ENCODE measurements around the gene TMEM164.

Gene TMEM164

GRCh38 chrX:110003167-110004156 lies 548 bp downstream of the TMEM164 start:
- no peak for DNase-seq (ENCODE audit: low read depth, low spot score)

GRCh38 chrX:110004215-110004614 lies 1.3 kb downstream of the TMEM164 start:
- DNase-seq (ENCODE audit: low read depth, low spot score), result no peak

- no peak for DNase-seq (ENCODE audit: low read depth, low spot score)
Observed at GRCh38 chrX:110004731-110005369, 1.9 kb downstream of the TMEM164 start.

- DNase-seq (ENCODE audit: low read depth, low spot score), result no peak
Observed at GRCh38 chrX:110006161-110006560, 3.2 kb downstream of the TMEM164 start.

- no peak for DNase-seq (ENCODE audit: low read depth, low spot score)
Observed at GRCh38 chrX:110006821-110007375, 4.0 kb downstream of the TMEM164 start.

GRCh38 chrX:110008011-110008635 lies 5.2 kb downstream of the TMEM164 start:
- no peak for DNase-seq (ENCODE audit: low read depth, low spot score)

GRCh38 chrX:110012818-110013485 lies 10.0 kb downstream of the TMEM164 start:
- no peak for DNase-seq (ENCODE audit: low read depth, low spot score)

GRCh38 chrX:110013968-110014367 lies 11.1 kb downstream of the TMEM164 start:
- DNase-seq (ENCODE audit: low read depth, low spot score), result no peak

GRCh38 chrX:110015032-110015431 lies 12.1 kb downstream of the TMEM164 start:
- no peak for DNase-seq (ENCODE audit: low read depth, low spot score)

GRCh38 chrX:110015915-110016314 lies 13.0 kb downstream of the TMEM164 start:
- DNase-seq (ENCODE audit: low read depth, low spot score), result no peak

- no peak for DNase-seq (ENCODE audit: low read depth, low spot score)
Observed at GRCh38 chrX:110020536-110020935, 17.6 kb downstream of the TMEM164 start.

GRCh38 chrX:110021258-110022022 lies 18.5 kb downstream of the TMEM164 start:
- no peak for DNase-seq (ENCODE audit: low read depth, low spot score)

- DNase-seq (ENCODE audit: low read depth, low spot score), result no peak
Observed at GRCh38 chrX:110022599-110023448, 19.9 kb downstream of the TMEM164 start.

GRCh38 chrX:110025395-110025794 lies 22.5 kb downstream of the TMEM164 start:
- DNase-seq (ENCODE audit: low read depth, low spot score), result no peak

GRCh38 chrX:110026099-110026844 lies 23.4 kb downstream of the TMEM164 start:
- no peak for DNase-seq (ENCODE audit: low read depth, low spot score)

- DNase-seq (ENCODE audit: low read depth, low spot score), result no peak
Observed at GRCh38 chrX:110032534-110033147, 29.7 kb downstream of the TMEM164 start.

GRCh38 chrX:110034036-110034435 lies 31.1 kb downstream of the TMEM164 start:
- DNase-seq (ENCODE audit: low read depth, low spot score), result no peak

GRCh38 chrX:110036162-110037033 lies 33.5 kb downstream of the TMEM164 start:
- no peak for DNase-seq (ENCODE audit: low read depth, low spot score)
